ENCODE data around the gene KLHL26. TPM values are rescaled to one million over a fixed set of nuclear protein-coding genes. Genes with fewer than 3 reads are reported as not detected.

The KLHL26 gene
- total and polyA plus RNA-seq, 9 of the 15 experiments (the other 6 are each of a cell fraction or from before 2014, with no cell fraction given) = 0.13 to 13.3 (median 1.4) TPM

GRCh38 chr19:18596752-18597157 is 40.1 kb upstream of the KLHL26 start (continued):
- no peak for TF ChIP-seq ZNF445 (CRISPR knock-in tag; IDR thresholded peaks at IDR 0.05; ENCODE audit: low read depth)
- TF ChIP-seq NR4A1 (CRISPR knock-in tag; IDR thresholded peaks at IDR 0.05) = no peak
- no peak for TF ChIP-seq NR4A1 (tag; IDR thresholded peaks at IDR 0.05)
- TF ChIP-seq KDM1A (IDR thresholded peaks at IDR 0.05) = no peak
- TF ChIP-seq ETV5 (CRISPR knock-in tag; IDR thresholded peaks at IDR 0.05; ENCODE audit: low read depth) = no peak
- no peak for TF ChIP-seq GATAD2A (IDR thresholded peaks at IDR 0.05)
- TF ChIP-seq CBX5 (IDR thresholded peaks at IDR 0.05; ENCODE audit: borderline replicate concordance, low read depth) = no peak
- no peak for TF ChIP-seq TAF1 (IDR thresholded peaks at IDR 0.05; ENCODE audit: control insufficient read depth, extremely low read depth, insufficient read depth, low read length, severe bottlenecking)
- TF ChIP-seq ZNF449 (CRISPR knock-in tag; IDR thresholded peaks at IDR 0.05) = no peak
- no peak for TF ChIP-seq ZNF165 (CRISPR knock-in tag; IDR thresholded peaks at IDR 0.05; ENCODE audit: borderline replicate concordance)
- peak in 1 of 2 experiments; percentile 48; a peak in 1 of 4 replicates for TF ChIP-seq SRF (CRISPR knock-in tag; IDR thresholded peaks at IDR 0.05)
- TF ChIP-seq ILF3 (IDR thresholded peaks at IDR 0.05; ENCODE audit: borderline replicate concordance) = no peak
- TF ChIP-seq MYC (IDR thresholded peaks at IDR 0.05; ENCODE audit: low read depth, low read length) = peak; percentile 68
- no peak for TF ChIP-seq MYC (CRISPR knock-in tag; IDR thresholded peaks at IDR 0.05; ENCODE audit: borderline replicate concordance, low read depth)
- TF ChIP-seq RFX1 (IDR thresholded peaks at IDR 0.05) = no peak
- no peak for TF ChIP-seq ZMIZ1 (IDR thresholded peaks at IDR 0.05; ENCODE audit: low read depth in 2 of 2, low read length in 2 of 2)
- TF ChIP-seq ZNF280B (CRISPR knock-in tag; IDR thresholded peaks at IDR 0.05) = no peak
- peak; percentile 97 for TF ChIP-seq TFAP4 (CRISPR knock-in tag; IDR thresholded peaks at IDR 0.05; ENCODE audit: borderline replicate concordance)
- TF ChIP-seq TCF15 (CRISPR knock-in tag; IDR thresholded peaks at IDR 0.05) = no peak
- no peak for TF ChIP-seq ZNF551 (CRISPR knock-in tag; IDR thresholded peaks at IDR 0.05)
- no peak for TF ChIP-seq TCF7 (IDR thresholded peaks at IDR 0.05; ENCODE audit: borderline replicate concordance)
- peak; percentile 42; the same call in 1 of the 2 replicates for TF ChIP-seq CTBP1 (IDR thresholded peaks at IDR 0.05; ENCODE audit: borderline replicate concordance)
- TF ChIP-seq PHF21A (IDR thresholded peaks at IDR 0.05; ENCODE audit: borderline replicate concordance, low read depth) = no peak
